Gastroesophageal sphincter (tissue), 4 donors: ENCODE data around the gene NIPAL4. TPM values are rescaled to one million over a fixed set of nuclear protein-coding genes. Genes with fewer than 3 reads are reported as not detected.
A peak's percentile ranks its signal among the peaks of the same experiment; 100 is the strongest.

Experiments
- ATAC-seq: fragments of 150-250 bp; one replicate; pipeline ENCODE4 v1.9.1; 2016; ENCODE audit warnings: mild to moderate bottlenecking, moderate library complexity
- H3K27ac ChIP-seq, 4 donors: fragments of 200-600 bp; sonication (generic) in 3 of 4; 1 replicate in 3 of 4; 2 replicates in 1 of 4; pipeline ENCODE4 v1.5.1; 2016 to 2019
- H3K27me3 ChIP-seq: fragments of 200-600 bp; sonication (generic); one replicate; pipeline ENCODE4 v1.5.1; 2019
- H3K36me3 ChIP-seq, 2 donors: fragments of 200-600 bp; sonication (generic); one replicate each; pipeline ENCODE4 v1.5.1; 2019; ENCODE audit warnings: control low read depth in 1 of 2
- H3K4me1 ChIP-seq, 3 donors: fragments of 200-600 bp; sonication (generic); 1 replicate in 2 of 3; 2 replicates in 1 of 3; pipeline ENCODE4 v1.5.1; 2016 to 2019; ENCODE audit warnings: control low read depth in 2 of 3
- H3K4me3 ChIP-seq, 2 donors: fragments of 200-600 bp; sonication (generic); one replicate each; pipeline ENCODE4 v1.5.1; 2019; ENCODE audit warnings: mild to moderate bottlenecking in 1 of 2, moderate library complexity in 1 of 2
- H3K9me3 ChIP-seq, 3 donors: fragments of 200-600 bp; sonication (generic); one replicate each; pipeline ENCODE4 v1.5.1; 2017 to 2019; ENCODE audit warnings: control low read depth in 2 of 3
- CTCF ChIP-seq, 4 experiments: fragments of 200-600 bp in 2 of 4; fragments of 450-650 bp in 2 of 4; sonication (generic) in 1 of 4; IDR thresholded peaks; one replicate each; pipeline ENCODE4 v1.5.1; 2017 to 2019; ENCODE audit warnings: antibody characterized with exemption in 4 of 4, mild to moderate bottlenecking in 2 of 4, moderate library complexity in 2 of 4
- EP300 ChIP-seq: sonication (generic); formaldehyde crosslinking; IDR thresholded peaks from one replicate; pipeline ENCODE4 v1.6.1; 2017; ENCODE audit warnings: antibody characterized with exemption, mild to moderate bottlenecking
- POLR2A ChIP-seq, 2 donors: fragments of 450-650 bp; IDR thresholded peaks; one replicate each; pipeline ENCODE4 v1.6.1; 2017; ENCODE audit warnings: antibody characterized with exemption in 2 of 2, mild to moderate bottlenecking in 2 of 2, moderate library complexity in 1 of 2
- POLR2AphosphoS5 ChIP-seq: sonication (generic); formaldehyde crosslinking; IDR thresholded peaks from one replicate; pipeline ENCODE4 v1.6.1; 2017; ENCODE audit warnings: antibody characterized with exemption
- WGBS, 2 donors: methylation state at CpG; one replicate each; pipeline ENCODE4 v1.1.5; 2018; ENCODE audit warnings: low coverage in 1 of 2; 5-methylcytosine and 5-hydroxymethylcytosine counted together
- total RNA-seq, 4 donors: library from RNA; depleted of rRNA; stranded (reverse); fragments of >200 nt; gene quantifications; one replicate each; pipeline ENCODE4 v1.1.0, GENCODE V29; 2016

Gene NIPAL4
- total RNA-seq, 4 donors from 2014 or later = 1.2 to 4.8 (median 2.7) TPM

GRCh38 chr5:157511651-157512644 is 51.9 kb downstream of the NIPAL4 start:
- peak; percentile 97 for ATAC-seq
- WGBS, 2 donors = 0 to 3% methylated on average over 5 to 6 of the region's 9 CpGs
- peaks cover 0 to 33% of the 10 kb centered on the region in 2 donors for H3K36me3 ChIP-seq
- no peak overlapping the region for H3K4me3 ChIP-seq
- peaks cover 26 to 95% (median 28%) of the 10 kb centered on the region in 3 donors for H3K4me1 ChIP-seq
- TF ChIP-seq POLR2AphosphoS5 (peak; percentile 76), CTCF (IDR thresholded peaks at IDR 0.05) (no peak)
- no peaks in the 10 kb centered on the region for H3K27me3 ChIP-seq
- peak overlapping the region; percentile 79 to 88 (median 87) for H3K27ac ChIP-seq
- no peaks in the 10 kb centered on the region for H3K9me3 ChIP-seq

GRCh38 chr5:157513182-157513581 is 53.2 kb downstream of the NIPAL4 start:
- WGBS, 2 donors = 83 to 93% methylated on average over 5 to 8 of the region's 8 CpGs
- peaks cover 31 to 95% (median 32%) of the 10 kb centered on the region in 3 donors for H3K4me1 ChIP-seq
- no peak for ATAC-seq

GRCh38 chr5:157514974-157515373 is 55.0 kb downstream of the NIPAL4 start:
- Histone ChIP-seq H3K27ac (peak overlapping the region; percentile 84 to 98 (median 87)), H3K4me3 (no peak overlapping the region), H3K27me3 (no peaks in the 10 kb centered on the region), H3K36me3 (peaks cover 0 to 34% of the 10 kb centered on the region in 2 donors), H3K9me3 (no peaks in the 10 kb centered on the region), H3K4me1 (peaks cover 31 to 86% (median 32%) of the 10 kb centered on the region in 3 donors)
- TF ChIP-seq POLR2AphosphoS5 = no peak
- no peak for TF ChIP-seq CTCF (IDR thresholded peaks at IDR 0.05)
- TF ChIP-seq POLR2A (IDR thresholded peaks at IDR 0.05) = no peak
- no peak for TF ChIP-seq EP300
- ATAC-seq = no peak
- 71 to 89% methylated on average over 2 of the region's 2 CpGs for WGBS, 2 donors

More at GRCh38 chr5:157513182-157513581, 53.2 kb downstream of the NIPAL4 start:
- no peak overlapping the region for H3K4me3 ChIP-seq
- H3K9me3 ChIP-seq = no peaks in the 10 kb centered on the region
- H3K36me3 ChIP-seq = peaks cover 0 to 29% of the 10 kb centered on the region in 2 donors
- peak overlapping the region in 3 of 4 donors; percentile 79 to 88 (median 86) for H3K27ac ChIP-seq
- H3K27me3 ChIP-seq = no peaks in the 10 kb centered on the region
- TF ChIP-seq POLR2A (IDR thresholded peaks at IDR 0.05) (no peak), POLR2AphosphoS5 (no peak), EP300 (no peak), CTCF (IDR thresholded peaks at IDR 0.05) (no peak)

- ATAC-seq = no peak
- Histone ChIP-seq H3K9me3 (no peaks in the 10 kb centered on the region), H3K4me3 (no peak overlapping the region), H3K4me1 (peaks cover 27 to 83% (median 29%) of the 10 kb centered on the region in 3 donors), H3K27me3 (no peaks in the 10 kb centered on the region), H3K36me3 (peaks cover 0 to 37% of the 10 kb centered on the region in 2 donors), H3K27ac (peak overlapping the region; percentile 84 to 98 (median 87))
- WGBS, 2 donors = 31% methylated on average over 3 of the region's 3 CpGs; no CpG with 5 or more reads in 1 of the 2 donors
- TF ChIP-seq EP300 (no peak), POLR2AphosphoS5 (peak; percentile 78), POLR2A (IDR thresholded peaks at IDR 0.05) (no peak)
These were observed 56.0 kb downstream of the NIPAL4 start for GRCh38 chr5:157516006-157516405.

- H3K4me3 ChIP-seq = no peak overlapping the region
- WGBS, 2 donors = 31% methylated on average over 5 of the region's 5 CpGs; no CpG with 5 or more reads in 1 of the 2 donors
- TF ChIP-seq EP300 (no peak), POLR2AphosphoS5 (peak; percentile 97)
- ATAC-seq = peak; percentile 87
- H3K4me1 ChIP-seq = peaks cover 24 to 85% (median 29%) of the 10 kb centered on the region in 3 donors
- peak overlapping the region; percentile 84 to 98 (median 87) for H3K27ac ChIP-seq
- H3K9me3 ChIP-seq = no peaks in the 10 kb centered on the region
- no peaks in the 10 kb centered on the region for H3K27me3 ChIP-seq
- H3K36me3 ChIP-seq = peaks cover 0 to 37% of the 10 kb centered on the region in 2 donors
These were observed 56.8 kb downstream of the NIPAL4 start for GRCh38 chr5:157516626-157517325.
